22Rv1 (cell line): ENCODE data around the gene COPE.
A peak's percentile ranks its signal among the peaks of the same experiment; 100 is the strongest.

ENCODE experiments used
- H3K27ac ChIP-seq: fragments of 450-650 bp; 2 replicates; pipeline ENCODE4 v1.5.1; 2017
- ZFX ChIP-seq: fragments of 450-650 bp; IDR thresholded peaks from 2 replicates; pipeline ENCODE4 v1.6.1; 2017; ENCODE audit warnings: antibody characterized with exemption, borderline replicate concordance
- TF ChIP-seq, protein P1 (sequence below): fragments of 450-650 bp; IDR thresholded peaks from 2 replicates; pipeline ENCODE4 v1.5.1; 2017; ENCODE audit warnings: mild to moderate bottlenecking

The COPE gene

DNA sequence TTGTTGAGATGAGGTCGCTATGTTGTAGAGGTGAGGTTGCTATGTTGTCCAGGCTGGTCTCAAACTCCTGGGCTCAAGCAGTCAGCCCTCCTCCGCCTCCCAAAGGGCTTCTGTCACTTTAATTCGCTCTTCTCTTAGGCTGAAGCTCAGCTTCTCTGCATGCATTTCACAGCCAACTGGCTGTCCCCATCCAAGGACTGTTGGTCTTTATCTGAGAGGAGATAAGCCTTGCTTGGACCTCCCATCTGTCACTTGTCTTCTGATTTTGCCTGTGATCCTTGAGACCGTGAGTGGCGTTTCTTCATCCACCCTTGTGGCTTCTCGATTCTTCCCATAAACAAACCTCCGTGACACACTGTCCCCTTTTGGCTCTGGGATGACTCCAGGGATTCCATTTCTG is 47.6 kb downstream of the COPE start:
- TF ChIP-seq, protein P1, sequence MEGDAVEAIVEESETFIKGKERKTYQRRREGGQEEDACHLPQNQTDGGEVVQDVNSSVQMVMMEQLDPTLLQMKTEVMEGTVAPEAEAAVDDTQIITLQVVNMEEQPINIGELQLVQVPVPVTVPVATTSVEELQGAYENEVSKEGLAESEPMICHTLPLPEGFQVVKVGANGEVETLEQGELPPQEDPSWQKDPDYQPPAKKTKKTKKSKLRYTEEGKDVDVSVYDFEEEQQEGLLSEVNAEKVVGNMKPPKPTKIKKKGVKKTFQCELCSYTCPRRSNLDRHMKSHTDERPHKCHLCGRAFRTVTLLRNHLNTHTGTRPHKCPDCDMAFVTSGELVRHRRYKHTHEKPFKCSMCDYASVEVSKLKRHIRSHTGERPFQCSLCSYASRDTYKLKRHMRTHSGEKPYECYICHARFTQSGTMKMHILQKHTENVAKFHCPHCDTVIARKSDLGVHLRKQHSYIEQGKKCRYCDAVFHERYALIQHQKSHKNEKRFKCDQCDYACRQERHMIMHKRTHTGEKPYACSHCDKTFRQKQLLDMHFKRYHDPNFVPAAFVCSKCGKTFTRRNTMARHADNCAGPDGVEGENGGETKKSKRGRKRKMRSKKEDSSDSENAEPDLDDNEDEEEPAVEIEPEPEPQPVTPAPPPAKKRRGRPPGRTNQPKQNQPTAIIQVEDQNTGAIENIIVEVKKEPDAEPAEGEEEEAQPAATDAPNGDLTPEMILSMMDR = no peak
- no peak for TF ChIP-seq ZFX
- 0 out of 2 replicates have a peak overlapping the region, but pooled peaks have one; percentile 29 for H3K27ac ChIP-seq

DNA sequence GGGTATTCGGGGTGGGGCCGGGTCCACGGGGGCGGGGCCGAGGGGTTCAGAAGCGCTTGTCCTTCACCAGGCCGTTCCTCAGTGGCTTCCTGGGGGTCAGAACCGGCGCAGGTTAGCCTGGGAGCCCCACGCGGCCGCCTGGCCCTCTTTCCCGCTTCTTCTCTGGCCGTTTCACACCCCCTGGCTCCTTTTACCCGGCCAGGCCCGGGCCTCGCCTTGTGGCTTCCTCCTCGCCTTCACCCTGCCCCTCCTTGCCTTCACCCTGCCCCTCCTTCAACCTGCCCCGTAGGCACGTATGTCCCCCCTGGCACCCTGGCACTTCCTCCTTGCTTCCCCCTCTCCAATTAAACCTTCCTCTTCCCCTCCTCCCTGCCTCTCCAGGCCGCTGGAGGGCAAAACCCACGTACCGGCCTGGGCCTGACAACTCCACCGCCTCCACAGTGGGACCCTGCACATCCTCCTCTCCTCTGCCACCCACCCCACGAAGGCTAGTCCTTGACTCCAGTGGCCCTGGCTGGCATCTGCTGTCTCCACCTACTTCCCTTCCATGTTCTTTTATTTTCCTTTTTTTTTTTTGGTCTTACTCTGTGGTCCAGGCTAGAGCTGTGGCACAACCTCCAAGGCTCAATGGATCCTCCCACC is 48.5 kb downstream of the COPE start:
- TF ChIP-seq ZFX = no peak
- TF ChIP-seq, protein P1 = no peak
- 0 out of 2 replicates have a peak overlapping the region, but pooled peaks have one; percentile 29 for H3K27ac ChIP-seq

DNA sequence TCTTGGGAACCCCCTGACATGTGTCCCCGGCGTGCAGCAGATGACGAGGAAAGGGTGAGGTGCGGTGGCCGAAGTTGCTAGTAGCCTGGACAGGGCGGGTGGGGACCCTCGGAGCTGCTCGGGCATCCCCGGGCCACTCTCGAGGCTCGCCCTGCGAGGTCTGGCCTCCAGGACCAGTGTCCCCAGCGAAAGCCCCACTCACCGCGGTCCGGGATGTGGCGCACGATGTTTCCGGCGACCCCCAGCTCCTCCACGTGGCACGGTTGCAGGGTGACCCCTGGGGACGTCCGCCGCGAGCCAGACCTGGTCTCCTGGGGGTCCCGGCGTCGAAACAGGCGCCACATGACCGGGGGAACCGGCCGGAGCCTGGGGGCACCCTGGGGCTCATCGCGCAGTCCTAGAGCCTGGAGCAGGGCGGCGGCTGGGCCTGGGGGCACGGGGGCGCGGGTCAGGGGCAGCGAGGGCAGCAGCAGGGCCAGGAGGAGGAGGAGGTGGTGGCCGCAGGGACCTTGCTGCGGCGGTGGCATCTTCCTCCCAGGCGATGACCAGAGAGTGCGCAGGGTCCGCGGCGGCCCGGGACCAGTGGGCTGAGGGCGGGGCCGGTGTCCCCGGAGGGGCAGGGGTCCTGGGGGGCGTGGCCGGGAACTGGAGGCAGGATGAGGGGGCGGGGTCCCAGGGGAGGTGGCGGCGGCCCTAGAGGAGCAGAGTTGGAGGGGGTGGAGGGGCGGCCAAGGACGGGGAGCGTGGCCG is 49.2 kb downstream of the COPE start:
- TF ChIP-seq, protein P1 = no peak
- no peak for TF ChIP-seq ZFX
- H3K27ac ChIP-seq = no peak overlapping the region

DNA sequence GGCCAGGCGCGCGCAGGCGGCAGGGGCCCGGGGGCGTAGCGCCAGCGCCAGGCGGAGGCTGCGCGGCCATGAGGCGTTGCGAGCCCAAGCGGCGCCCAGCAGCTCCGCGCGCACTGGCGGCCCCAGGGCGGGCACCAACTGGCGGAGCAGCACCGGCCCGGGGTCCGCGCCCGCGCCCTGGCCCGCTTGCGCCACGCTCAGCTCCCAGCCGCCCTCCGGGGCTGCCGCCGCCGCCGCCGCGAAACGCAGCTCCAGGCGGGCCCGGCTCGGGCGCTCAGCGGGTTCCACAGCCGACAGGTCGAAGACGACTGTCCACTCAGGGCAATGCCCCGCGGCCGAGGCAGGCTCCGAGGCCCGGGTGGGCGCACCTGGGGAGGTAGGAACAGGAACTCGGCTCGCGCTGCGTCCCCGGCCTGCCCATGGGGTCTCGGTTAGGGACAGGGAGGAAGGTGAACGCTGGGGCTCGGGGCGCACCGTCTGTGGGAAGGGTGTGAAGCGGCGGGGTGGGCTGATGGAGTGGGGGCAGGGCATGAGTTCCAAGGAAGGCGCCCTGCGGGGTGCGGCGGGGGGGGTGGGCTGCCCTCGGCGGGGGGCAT is 50.1 kb downstream of the COPE start:
- no peak overlapping the region for H3K27ac ChIP-seq
- TF ChIP-seq, protein P1 = no peak
- no peak for TF ChIP-seq ZFX

DNA sequence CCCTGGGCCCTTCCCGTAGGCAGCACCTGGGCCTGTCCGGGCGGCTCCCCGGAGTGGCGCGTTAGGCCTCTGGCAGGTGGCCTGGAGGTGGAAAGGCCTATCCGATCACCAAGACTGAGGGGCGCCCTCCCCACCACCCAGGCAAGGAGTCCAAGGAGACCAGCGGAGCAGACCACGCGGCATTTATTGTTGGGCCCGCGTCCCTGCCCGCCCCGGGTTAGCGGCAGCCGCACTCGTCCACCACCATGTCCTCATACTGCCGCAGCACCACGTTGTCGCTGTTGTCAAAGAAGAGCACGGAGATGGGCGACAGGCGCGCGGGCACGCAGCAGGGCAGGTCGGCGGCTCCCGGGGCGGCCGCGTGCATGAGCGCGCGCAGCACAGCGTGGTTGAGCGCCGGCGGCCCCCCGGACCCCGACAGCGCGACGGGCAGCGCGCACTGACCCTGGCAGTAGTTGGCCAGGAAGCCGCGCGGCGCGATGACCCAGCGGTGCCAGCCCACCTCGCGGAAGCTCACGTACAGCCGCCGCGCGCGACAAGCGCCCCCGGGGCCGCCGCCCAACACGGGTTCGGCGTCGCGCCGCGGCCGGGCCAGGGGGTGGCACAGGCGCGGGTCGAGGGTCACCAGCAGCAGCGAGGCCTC is 50.7 kb downstream of the COPE start:
- no peak overlapping the region; the same call in 1 of the 2 replicates for H3K27ac ChIP-seq
- TF ChIP-seq ZFX = no peak
- TF ChIP-seq, protein P1 = no peak

DNA sequence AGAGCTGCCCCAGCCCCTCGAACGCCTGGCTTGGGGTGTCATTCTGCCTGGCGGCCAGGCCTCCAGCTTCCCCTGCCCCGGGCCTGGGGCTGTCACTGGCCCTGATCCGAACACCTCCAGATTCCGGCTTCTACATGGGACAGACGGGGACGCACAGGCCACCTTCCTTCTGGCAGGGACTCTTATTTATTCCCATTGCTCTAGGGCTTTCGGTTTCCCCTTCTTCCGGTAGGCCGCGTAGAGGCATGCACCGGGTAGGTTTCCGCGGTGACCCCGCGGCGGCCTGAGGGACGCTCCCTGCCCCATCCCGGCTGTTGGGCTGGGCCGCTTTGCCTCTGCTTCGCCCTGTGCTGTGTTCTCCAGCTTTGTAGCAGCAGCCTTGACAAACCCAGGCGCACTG is 51.4 kb downstream of the COPE start:
- no peak for TF ChIP-seq ZFX
- TF ChIP-seq, protein P1 = no peak
- peak overlapping the region; percentile 37; the same call in 1 of the 2 replicates for H3K27ac ChIP-seq
